ENCODE measurements around the gene ARL11. TPM values are rescaled to one million over a fixed set of nuclear protein-coding genes. Genes with fewer than 3 reads are reported as not detected.
A peak's percentile ranks its signal among the peaks of the same experiment; 100 is the strongest.
"Not testable (repeated sequence)": the region's sequence is repeated elsewhere in the genome, so short reads cannot be mapped to it uniquely, and the experiment has no call there.

ARL11 gene
- total and polyA plus RNA-seq, 3 donors from 2014 or later = 0.25 to 0.62 (median 0.47) TPM

DNA sequence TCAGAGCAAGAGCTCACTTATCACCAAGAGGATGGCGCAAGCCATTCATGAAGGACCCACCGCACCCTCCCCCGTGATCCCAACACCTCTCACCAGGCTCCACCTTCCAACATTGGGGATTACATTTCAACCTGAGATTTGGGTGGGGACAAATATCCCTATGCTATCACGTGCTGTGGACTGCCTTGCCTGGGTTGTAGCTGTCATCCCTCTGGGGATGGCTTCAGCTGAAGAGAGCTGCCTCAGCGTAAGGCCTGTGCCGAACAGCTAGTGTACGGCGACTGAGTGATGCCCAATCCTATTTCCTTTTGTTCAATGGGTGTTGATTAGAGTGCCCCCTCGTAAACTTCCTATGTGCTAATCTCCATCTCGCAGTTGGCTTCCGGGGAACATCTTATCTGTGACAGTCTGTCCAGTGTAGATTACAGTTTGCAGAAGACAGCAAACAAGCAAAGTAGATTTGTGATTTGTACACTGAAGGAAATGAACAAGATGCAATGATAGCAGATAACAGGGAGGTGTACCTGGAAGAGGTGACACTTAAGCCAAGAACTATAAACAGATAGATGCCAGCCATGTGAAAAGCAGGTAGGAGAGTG, 31.2 kb upstream of the ARL11 start:
- no peak overlapping the region for H3K4me3 ChIP-seq
- no peaks in the 10 kb centered on the region for H3K4me1 ChIP-seq
- 78 to 79% methylated on average over 7 to 11 of the region's 11 CpGs for WGBS, 2 donors
- H3K9me3 ChIP-seq = no peaks in the 10 kb centered on the region
- TF ChIP-seq POLR2A (IDR thresholded peaks at IDR 0.05) = no peak
- TF ChIP-seq, protein P1, sequence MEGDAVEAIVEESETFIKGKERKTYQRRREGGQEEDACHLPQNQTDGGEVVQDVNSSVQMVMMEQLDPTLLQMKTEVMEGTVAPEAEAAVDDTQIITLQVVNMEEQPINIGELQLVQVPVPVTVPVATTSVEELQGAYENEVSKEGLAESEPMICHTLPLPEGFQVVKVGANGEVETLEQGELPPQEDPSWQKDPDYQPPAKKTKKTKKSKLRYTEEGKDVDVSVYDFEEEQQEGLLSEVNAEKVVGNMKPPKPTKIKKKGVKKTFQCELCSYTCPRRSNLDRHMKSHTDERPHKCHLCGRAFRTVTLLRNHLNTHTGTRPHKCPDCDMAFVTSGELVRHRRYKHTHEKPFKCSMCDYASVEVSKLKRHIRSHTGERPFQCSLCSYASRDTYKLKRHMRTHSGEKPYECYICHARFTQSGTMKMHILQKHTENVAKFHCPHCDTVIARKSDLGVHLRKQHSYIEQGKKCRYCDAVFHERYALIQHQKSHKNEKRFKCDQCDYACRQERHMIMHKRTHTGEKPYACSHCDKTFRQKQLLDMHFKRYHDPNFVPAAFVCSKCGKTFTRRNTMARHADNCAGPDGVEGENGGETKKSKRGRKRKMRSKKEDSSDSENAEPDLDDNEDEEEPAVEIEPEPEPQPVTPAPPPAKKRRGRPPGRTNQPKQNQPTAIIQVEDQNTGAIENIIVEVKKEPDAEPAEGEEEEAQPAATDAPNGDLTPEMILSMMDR (IDR thresholded peaks at IDR 0.05) = no peak
- intact Hi-C loops (cut with DNase I; ENCODE audit: low total_unique reads) = no loop called here
- no peak overlapping the region for H3K27ac ChIP-seq
- DNase-seq = no peak
- H3K27me3 ChIP-seq = no peaks in the 10 kb centered on the region
- H3K36me3 ChIP-seq (ENCODE audit: low read depth, missing control alignments) = no peaks in the 10 kb centered on the region

DNA sequence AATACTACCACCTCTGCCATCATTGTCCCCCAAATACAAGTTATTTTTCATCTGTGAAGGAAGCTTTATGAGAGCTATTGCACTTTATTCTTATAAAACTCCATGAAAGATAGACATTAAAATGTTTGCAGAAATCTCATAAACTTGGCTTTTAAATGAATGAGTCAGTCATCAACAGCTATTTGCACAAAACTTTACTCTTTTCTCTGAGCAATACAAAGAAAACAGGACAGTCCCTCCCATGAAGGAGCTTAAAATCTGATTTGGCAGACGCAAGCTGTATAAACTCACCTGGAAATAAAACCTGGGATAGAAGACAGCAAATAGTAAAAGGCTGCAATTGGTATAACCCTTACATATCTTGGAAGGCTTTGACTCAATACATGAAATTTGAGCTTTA, 26.3 kb upstream of the ARL11 start:
- Histone ChIP-seq H3K4me3 (no peak overlapping the region), H3K27me3 (no peaks in the 10 kb centered on the region), H3K4me1 (no peaks in the 10 kb centered on the region), H3K36me3 (ENCODE audit: low read depth, missing control alignments) (no peaks in the 10 kb centered on the region), H3K27ac (no peak overlapping the region), H3K9me3 (no peaks in the 10 kb centered on the region)
- WGBS, 2 donors = 80 to 82% methylated on average over 1 of the region's 1 CpG
- TF ChIP-seq, protein P1 (IDR thresholded peaks at IDR 0.05) = no peak
- TF ChIP-seq POLR2A (IDR thresholded peaks at IDR 0.05) = no peak
- intact Hi-C loops (cut with DNase I; ENCODE audit: low total_unique reads) = no loop called here
- DNase-seq = no peak

DNA sequence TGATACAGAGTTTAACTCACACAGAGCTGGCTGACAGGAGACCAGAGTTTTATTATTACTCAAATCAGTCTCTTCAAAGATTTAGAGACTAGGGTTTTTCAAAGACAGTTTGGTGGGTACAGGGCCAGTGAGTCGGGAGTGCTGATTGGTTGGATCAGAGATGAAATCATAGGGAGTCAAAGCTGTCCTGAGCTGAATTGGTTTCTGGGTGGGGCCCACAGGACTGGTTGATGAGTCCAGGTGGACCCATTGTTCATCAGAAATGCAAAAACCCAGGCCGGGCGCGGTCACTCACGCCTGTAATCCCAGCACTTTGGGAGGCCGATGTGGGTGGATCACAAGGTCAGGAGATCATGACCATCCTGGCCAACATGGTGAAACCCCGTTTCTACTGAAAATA, 25.7 kb upstream of the ARL11 start:
- intact Hi-C loops (cut with DNase I; ENCODE audit: low total_unique reads); H3K4me3 ChIP-seq; H3K9me3 ChIP-seq; H3K4me1 ChIP-seq; H3K27ac ChIP-seq; H3K27me3 ChIP-seq; H3K36me3 ChIP-seq (ENCODE audit: low read depth, missing control alignments): not testable (repeated sequence)
- WGBS, 2 donors = 80 to 86% methylated on average over 7 of the region's 7 CpGs
- peak; percentile 19 for DNase-seq

DNA sequence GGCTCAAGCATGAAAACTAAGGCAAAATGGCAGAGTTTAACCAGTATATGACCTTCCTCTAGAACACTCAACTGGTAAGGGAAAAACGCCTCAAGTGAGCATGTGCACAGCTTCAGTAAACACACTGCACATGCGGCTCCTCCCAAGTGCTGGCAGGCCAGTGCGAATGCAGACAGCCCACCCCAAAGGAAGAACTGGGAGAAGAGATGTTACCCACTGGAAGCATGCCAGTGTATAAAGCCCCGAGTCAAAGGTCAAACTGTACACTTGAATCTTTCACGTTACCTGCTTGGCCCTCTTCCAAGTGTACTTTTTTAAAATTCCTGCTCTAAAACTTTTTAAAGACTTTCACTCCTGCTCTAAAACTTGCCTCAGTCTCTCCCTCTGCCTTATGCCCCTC, 23.7 kb upstream of the ARL11 start:
- H3K4me3 ChIP-seq = no peak overlapping the region
- H3K27ac ChIP-seq = no peak overlapping the region
- intact Hi-C loops (cut with DNase I; ENCODE audit: low total_unique reads) = no loop called here
- no peaks in the 10 kb centered on the region for H3K27me3 ChIP-seq
- H3K4me1 ChIP-seq = no peaks in the 10 kb centered on the region
- DNase-seq = no peak
- no peaks in the 10 kb centered on the region for H3K36me3 ChIP-seq (ENCODE audit: low read depth, missing control alignments)
- no peak for TF ChIP-seq POLR2A (IDR thresholded peaks at IDR 0.05)
- TF ChIP-seq, protein P1 (IDR thresholded peaks at IDR 0.05) = no peak
- no peaks in the 10 kb centered on the region for H3K9me3 ChIP-seq
- 60 to 64% methylated on average over 5 of the region's 5 CpGs for WGBS, 2 donors

DNA sequence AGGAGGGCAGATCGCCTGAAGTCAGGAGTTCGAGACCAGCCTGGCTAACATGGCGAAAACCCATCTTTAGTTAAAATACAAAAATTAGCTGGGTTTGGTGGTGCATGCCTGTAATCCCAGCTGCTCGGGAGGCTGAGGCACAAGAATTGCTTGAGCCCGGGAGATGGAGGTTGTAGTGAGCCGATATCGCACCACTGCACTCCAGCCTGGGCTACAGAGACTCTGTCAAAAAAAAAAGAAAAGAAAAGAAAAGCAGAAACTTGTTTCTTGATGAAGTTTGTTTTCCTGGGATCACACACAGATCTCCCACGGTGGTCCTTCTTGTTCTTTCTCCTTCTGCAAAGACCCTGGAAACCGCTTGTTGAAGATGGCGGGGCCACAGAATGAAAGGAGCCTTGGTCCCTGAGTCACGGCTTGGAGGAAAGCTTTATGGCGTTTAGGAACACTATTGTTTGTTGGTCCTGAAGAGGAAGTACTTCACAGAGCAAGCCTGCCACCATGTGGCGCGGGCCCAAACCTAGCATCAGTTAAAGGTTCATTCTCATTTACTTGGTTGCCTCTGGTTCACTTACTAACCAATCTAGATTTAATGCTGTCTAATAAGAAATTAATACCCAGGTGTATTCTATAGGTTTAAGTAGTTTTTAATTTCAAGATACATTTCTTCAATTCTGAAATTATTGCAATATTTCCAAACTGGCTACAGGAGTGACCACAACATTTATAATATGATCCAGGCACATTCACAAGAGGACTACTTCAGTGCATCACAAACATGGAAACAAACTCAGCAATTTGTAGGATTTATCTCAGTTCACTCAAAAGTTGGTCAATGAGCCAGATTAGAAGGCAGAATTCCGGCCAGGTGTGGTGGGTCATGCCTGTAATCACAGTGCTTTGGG, 21.3 kb upstream of the ARL11 start:
- Histone ChIP-seq H3K4me1 (no peaks in the 10 kb centered on the region), H3K27ac (peak overlapping the region in 1 of 2 donors; percentile 22), H3K27me3 (no peaks in the 10 kb centered on the region), H3K9me3 (no peaks in the 10 kb centered on the region), H3K36me3 (ENCODE audit: low read depth, missing control alignments) (no peaks in the 10 kb centered on the region), H3K4me3 (peak overlapping the region in 1 of 2 donors; percentile 14)
- peak; percentile 92 for DNase-seq
- WGBS, 2 donors = 45 to 48% methylated on average over 15 of the region's 15 CpGs
- intact Hi-C loops (cut with DNase I; ENCODE audit: low total_unique reads) = no loop called here
- TF ChIP-seq, protein P1 (IDR thresholded peaks at IDR 0.05) = peak; percentile 54 to 64 (median 63)
- no peak for TF ChIP-seq POLR2A (IDR thresholded peaks at IDR 0.05)

All from testis (tissue), 3 donors.